Stimulated activated CD4-positive, alpha-beta T cell treated with anti-CD3 and anti-CD28 coated beads, TNF-alpha, amount 100 ng/mL, for 1 hour (primary cell): ENCODE data around the gene CABCOCO1.
"Not testable (repeated sequence)": the region's sequence is repeated elsewhere in the genome, so short reads cannot be mapped to it uniquely, and the experiment has no call there.

Experiments
- DNase-seq, 3 donors: peaks; one replicate each; pipeline ENCODE4 v3.0.0-alpha.2; 2020; ENCODE audit warnings: low read depth in 3 of 3, low spot score in 1 of 3

The CABCOCO1 gene

DNA sequence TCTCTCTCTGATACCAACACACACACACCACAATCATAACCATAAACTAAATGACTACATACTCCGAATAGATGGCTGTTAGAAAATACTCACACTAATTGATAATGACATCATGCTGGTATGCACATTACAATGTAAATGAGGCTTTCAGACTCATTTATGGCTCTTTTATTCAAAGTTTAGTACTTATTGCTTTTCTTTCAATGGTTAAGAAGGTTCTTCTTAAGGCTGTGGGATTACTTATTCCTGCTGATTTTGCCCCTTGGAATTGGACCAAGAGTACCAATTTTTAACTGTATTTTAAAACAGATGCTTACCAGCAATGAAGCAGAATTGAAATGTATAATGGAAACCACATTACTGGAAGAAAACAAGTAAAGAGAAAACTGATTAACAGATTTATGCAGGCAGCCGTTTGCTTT, 20.6 kb upstream of the CABCOCO1 start:
- no peak for DNase-seq

DNA sequence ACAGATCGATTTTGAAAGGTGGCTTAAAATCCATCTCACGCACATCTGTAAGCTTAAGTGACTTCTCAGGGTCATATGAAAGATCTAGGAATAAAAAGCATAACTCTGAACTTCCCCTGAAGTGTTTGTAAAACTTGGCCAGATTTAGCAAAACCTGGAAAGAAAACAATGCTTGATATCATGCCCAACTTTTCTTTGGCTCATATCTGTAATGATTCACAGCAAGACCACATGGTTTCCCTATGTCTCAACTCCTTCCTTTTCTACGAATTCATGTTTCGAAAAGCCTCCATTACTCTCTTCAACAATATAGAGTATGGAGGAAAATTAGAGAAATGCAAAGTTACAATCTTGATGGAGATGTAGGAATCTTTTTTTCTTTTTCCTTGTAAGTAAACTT, 20.1 kb upstream of the CABCOCO1 start:
- no peak for DNase-seq

DNA sequence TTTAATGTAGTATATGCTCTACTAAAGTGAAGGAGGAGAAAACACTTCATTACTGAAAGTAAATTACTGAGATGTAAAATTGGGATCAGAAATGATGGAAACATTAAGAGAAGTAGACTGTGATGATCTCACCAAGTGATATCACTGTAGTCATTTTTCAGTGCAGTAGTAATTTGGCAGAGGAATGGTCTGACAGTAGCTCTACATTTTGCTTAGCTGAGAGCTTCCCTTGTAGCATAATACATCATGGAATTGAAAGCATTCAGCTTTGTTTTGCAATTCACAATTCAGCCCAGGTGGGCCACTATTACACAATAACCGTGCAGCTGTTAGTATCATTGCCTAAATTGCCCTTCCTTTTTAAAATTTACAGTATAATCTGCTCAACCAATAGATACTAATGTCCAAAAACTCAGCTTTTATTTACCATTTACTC, 19.4 kb upstream of the CABCOCO1 start:
- no peak for DNase-seq

GRCh38 chr10:61653699-61654098, 9.0 kb upstream of the CABCOCO1 start:
- DNase-seq: no peak

- DNase-seq: no peak
Observed at GRCh38 chr10:61655335-61655851, 7.3 kb upstream of the CABCOCO1 start.

DNA sequence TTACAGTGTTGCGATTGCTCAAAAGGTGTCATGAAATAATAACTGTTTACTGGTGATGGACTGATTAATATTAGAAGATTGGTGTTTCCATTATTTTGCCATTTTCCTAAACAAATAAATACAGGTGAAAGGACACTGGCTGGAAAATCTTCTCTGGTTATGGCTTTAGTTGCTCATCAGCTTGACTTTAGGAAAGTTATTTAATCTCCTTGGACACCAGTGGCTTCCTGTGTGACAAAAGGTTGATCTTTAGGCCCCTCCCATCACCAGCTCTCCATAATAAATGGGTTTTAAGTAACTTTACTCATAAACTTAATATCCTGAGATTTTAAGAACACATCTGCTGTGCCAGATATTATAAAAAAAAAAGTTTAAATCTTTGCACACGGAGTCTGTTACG, 737 bp downstream of the CABCOCO1 start:
- DNase-seq: no peak

GRCh38 chr10:61664985-61665384, 2.3 kb downstream of the CABCOCO1 start:
- no peak for DNase-seq

GRCh38 chr10:61669161-61669725, 6.5 kb downstream of the CABCOCO1 start:
- no peak for DNase-seq

- no peak for DNase-seq
Observed at GRCh38 chr10:61669849-61670248, 7.1 kb downstream of the CABCOCO1 start.

DNA sequence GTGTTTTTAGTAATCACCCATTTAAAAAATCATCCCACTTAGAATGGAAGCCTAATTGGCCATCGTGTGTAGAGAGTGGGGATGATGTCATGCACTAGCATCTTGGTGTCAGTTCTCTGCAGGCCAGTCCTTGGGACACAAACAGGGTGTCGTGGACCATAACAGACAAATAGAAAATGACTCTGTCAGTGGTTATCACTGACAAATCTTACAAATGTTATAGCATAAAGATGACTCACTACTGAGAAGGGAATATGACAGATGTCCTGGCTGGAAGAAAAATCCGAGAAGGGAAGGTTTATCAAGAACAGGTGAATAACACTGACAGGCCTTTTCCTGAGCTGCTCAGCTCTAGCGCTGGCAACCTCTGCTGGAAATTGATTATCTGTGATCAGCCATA, 10.6 kb downstream of the CABCOCO1 start:
- DNase-seq: no peak

GRCh38 chr10:61682323-61682722, 19.6 kb downstream of the CABCOCO1 start:
- no peak for DNase-seq

DNA sequence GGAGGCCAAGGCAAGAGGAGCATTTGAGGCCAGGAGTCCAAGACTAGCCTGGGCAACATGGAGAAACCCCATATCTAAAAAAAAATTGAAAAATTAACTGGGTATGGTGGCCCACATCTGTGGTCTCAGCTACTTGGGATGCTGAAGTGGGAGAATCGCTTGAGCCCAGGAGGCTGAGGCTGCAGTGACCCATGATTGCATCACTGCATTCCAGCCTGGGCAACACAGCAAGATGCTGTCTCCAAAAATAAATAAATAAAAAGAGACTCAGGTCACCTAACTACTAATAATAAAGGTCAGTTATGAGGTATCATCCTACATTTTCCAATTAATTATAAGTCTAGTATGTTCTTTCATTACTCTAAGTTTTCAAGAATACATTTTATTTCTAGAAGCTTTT, 20.6 kb downstream of the CABCOCO1 start:
- DNase-seq: no peak

DNA sequence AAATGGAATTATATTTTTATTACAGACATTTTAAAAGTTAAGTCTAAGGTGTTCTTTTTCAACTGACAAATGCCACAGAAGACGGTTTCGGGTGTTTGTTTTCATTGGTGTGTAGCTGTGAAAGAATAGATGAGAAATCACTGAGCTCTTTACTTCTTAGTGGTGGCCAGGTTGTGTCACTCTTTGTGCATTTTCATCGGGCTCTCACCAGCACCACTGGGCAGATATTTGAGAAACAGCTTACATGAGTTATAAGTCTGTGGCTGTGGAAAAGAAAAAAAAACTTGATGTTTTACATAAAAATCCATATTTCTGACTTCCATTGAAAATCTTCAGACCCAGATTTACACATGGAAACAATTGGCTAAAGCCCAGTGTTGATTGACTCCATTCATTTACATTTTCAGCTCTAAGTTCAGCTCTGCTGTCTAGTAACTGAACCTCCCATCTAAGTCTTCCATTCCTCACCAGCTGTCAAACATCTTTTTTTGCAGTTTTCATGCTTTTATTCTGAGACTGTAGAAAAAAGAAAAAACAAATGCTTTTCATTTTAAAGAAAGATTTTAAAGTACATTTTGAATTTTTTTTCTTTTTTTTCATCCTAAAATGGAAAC, 22.3 kb downstream of the CABCOCO1 start:
- DNase-seq: no peak

- DNase-seq: no peak
Observed at GRCh38 chr10:61688551-61689308, 26.0 kb downstream of the CABCOCO1 start.

GRCh38 chr10:61691667-61692066, 28.9 kb downstream of the CABCOCO1 start:
- not testable (repeated sequence) for DNase-seq

DNA sequence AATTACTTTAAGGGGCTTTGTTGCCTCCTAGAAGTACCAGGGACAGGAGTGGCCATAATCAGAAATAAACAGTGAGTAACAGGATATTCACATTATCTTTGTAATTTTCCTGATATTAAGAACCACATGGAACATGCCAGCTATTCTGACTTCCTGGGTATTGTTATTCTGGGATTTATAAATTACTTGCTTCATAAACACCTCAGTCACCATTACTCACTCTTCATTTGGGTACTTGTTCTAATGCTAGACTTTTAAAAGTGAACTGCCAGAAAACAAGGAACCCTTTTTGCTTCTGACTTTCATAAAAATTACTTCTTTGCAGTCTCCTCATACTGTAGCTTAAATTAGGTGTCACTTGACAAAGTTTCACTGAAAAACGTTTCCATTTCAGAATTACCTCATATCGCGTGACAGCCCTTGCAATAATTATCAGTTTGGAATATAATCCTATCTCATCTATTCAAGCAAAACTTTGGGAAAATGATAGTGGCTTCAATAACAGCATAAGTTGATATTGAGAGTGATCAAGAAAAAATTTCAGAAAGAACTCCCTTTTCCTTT, 29.8 kb downstream of the CABCOCO1 start:
- no peak for DNase-seq

- no peak for DNase-seq
Observed at GRCh38 chr10:61698968-61699655, 36.4 kb downstream of the CABCOCO1 start.

GRCh38 chr10:61701055-61701705, 38.5 kb downstream of the CABCOCO1 start:
- DNase-seq: no peak

GRCh38 chr10:61701706-61702105, 39.0 kb downstream of the CABCOCO1 start:
- no peak for DNase-seq

DNA sequence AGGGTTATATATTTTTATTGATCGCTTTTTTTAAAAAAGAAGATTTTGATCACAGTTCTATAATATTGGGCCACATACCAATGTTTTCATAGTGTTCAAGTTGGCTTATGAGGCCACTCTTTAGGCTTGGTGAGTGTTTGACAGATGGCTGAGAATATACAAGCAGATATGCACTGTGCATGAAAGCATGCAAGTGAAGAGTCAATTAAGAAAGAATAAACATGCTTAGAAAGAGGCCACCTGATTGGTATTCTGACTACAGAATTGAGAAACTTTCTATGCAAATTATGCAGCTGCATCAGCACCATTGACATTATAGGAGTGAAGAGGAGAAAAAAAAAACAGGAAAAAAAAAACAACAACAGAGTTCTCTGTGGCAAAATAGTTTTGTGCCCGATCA, 39.9 kb downstream of the CABCOCO1 start:
- DNase-seq: no peak
